Measurements from ENCODE around the gene PLEKHG1. TPM values are rescaled to one million over a fixed set of nuclear protein-coding genes. Genes with fewer than 3 reads are reported as not detected.
A peak's percentile ranks its signal among the peaks of the same experiment; 100 is the strongest.

The PLEKHG1 gene
- total and polyA plus RNA-seq, 2 of the 13 experiments (the other 11 are each of a cell fraction or from before 2014, with no cell fraction given), result 0.03 to 0.04 TPM

DNA sequence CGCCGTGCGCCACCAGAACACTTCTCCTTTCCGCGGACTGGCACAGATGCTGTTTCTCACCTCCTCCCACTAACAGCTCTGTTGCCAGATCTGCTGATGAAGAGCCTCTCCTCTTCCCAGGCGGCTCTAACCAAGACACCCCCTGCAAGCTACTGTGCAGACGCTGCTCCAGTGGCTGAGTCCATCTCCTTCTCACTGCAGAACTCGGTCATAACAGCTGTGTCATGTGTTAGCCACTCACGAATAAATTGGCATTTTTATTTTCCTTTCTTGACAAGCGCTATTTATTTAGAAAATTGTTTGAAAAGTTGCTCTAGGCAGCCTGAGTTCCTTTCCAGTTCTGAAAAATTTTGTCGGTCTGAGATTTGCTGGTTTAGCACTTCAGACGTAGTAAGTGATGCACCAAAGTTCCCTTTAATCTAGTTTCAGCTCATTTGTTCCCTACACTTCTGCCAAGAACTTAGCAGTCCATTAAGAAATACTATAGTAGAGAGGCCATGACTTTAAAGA, 12.8 kb upstream of the PLEKHG1 start (continued):
- TF ChIP-seq, protein P1, sequence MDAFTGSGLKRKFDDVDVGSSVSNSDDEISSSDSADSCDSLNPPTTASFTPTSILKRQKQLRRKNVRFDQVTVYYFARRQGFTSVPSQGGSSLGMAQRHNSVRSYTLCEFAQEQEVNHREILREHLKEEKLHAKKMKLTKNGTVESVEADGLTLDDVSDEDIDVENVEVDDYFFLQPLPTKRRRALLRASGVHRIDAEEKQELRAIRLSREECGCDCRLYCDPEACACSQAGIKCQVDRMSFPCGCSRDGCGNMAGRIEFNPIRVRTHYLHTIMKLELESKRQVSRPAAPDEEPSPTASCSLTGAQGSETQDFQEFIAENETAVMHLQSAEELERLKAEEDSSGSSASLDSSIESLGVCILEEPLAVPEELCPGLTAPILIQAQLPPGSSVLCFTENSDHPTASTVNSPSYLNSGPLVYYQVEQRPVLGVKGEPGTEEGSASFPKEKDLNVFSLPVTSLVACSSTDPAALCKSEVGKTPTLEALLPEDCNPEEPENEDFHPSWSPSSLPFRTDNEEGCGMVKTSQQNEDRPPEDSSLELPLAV (CRISPR knock-in tag; conservative IDR thresholded peaks at IDR 0.05; ENCODE audit: low read depth), result no peak
- TF ChIP-seq GTF2F1 (IDR thresholded peaks at IDR 0.05; ENCODE audit: low read length) (no peak), SIX4 (CRISPR knock-in tag; IDR thresholded peaks at IDR 0.05) (no peak), TBX2 (CRISPR knock-in tag; IDR thresholded peaks at IDR 0.05; ENCODE audit: borderline replicate concordance) (no peak), ETV5 (CRISPR knock-in tag; IDR thresholded peaks at IDR 0.05; ENCODE audit: borderline replicate concordance) (no peak)
- TF ChIP-seq, protein P2, sequence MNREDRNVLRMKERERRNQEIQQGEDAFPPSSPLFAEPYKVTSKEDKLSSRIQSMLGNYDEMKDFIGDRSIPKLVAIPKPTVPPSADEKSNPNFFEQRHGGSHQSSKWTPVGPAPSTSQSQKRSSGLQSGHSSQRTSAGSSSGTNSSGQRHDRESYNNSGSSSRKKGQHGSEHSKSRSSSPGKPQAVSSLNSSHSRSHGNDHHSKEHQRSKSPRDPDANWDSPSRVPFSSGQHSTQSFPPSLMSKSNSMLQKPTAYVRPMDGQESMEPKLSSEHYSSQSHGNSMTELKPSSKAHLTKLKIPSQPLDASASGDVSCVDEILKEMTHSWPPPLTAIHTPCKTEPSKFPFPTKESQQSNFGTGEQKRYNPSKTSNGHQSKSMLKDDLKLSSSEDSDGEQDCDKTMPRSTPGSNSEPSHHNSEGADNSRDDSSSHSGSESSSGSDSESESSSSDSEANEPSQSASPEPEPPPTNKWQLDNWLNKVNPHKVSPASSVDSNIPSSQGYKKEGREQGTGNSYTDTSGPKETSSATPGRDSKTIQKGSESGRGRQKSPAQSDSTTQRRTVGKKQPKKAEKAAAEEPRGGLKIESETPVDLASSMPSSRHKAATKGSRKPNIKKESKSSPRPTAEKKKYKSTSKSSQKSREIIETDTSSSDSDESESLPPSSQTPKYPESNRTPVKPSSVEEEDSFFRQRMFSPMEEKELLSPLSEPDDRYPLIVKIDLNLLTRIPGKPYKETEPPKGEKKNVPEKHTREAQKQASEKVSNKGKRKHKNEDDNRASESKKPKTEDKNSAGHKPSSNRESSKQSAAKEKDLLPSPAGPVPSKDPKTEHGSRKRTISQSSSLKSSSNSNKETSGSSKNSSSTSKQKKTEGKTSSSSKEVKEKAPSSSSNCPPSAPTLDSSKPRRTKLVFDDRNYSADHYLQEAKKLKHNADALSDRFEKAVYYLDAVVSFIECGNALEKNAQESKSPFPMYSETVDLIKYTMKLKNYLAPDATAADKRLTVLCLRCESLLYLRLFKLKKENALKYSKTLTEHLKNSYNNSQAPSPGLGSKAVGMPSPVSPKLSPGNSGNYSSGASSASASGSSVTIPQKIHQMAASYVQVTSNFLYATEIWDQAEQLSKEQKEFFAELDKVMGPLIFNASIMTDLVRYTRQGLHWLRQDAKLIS (CRISPR knock-in tag; IDR thresholded peaks at IDR 0.05), result no peak

DNA sequence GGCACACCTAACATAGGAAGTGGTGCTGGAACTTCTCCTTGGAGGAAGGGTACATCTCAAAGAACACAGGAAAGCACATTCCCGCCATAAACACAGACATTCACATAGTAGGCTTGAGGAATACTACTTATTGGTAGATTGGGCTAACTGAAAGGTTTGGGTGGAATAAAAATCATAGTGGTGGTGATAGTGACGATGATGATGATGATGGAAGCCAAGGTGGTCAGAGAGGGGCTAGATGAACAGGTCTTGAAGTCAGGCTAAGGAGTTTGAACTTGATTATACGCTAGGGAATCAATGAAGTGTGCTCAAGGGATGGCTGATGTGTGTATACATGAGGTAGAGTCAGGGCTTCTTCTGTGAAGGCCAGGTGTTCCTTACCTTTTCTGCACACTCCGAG, 12.0 kb upstream of the PLEKHG1 start:
- CTCF ChIA-PET (ENCODE audit: low intra/inter-chr PET ratio, low total read pairs), result no interaction called here
- POLR2A ChIA-PET, result no interaction called here

More for the DNA sequence above, 12.0 kb upstream of the PLEKHG1 start:
- no peaks in the 10 kb centered on the region for H3K9me3 ChIP-seq (ENCODE audit: low read length)
- TF ChIP-seq CREB1 (IDR thresholded peaks at IDR 0.05) (peak; percentile 53; the same call in 1 of the 2 replicates), CREB1 (CRISPR knock-in tag; IDR thresholded peaks at IDR 0.05) (no peak), HDAC6 (IDR thresholded peaks at IDR 0.05; ENCODE audit: low read depth, low read length) (no peak), CBX5 (CRISPR knock-in tag; IDR thresholded peaks at IDR 0.05; ENCODE audit: borderline replicate concordance) (no peak)
- H3K9ac ChIP-seq (ENCODE audit: insufficient read depth, low read depth, low read length), result no peak overlapping the region
- no peaks in the 10 kb centered on the region for H3K36me3 ChIP-seq (replicated peaks in 1 of 2; ENCODE audit: control insufficient read depth in 1 of 2, insufficient read depth in 2 of 2, low read length in 2 of 2)
- H3K79me2 ChIP-seq (ENCODE audit: insufficient read depth, low read length), result no peaks in the 10 kb centered on the region
- no peak overlapping the region for H3K4me2 ChIP-seq (ENCODE audit: low read depth, low read length)
- ATAC-seq, result no peak
- no TSS peak for BruUV-seq (replicated peaks)
- no peak overlapping the region for H3K4me3 ChIP-seq (replicated peaks in 1 of 3; ENCODE audit: insufficient read depth in 1 of 3, low read depth in 2 of 3, low read length in 3 of 3)
- DNase-seq (ENCODE audit: low spot score), result no peak
- 5% methylated on average over 4 of the region's 4 CpGs for WGBS (ENCODE audit: low lambda C conversion rate)
- H4K20me1 ChIP-seq (ENCODE audit: insufficient read depth, low read length), result no peaks in the 10 kb centered on the region
- H3K27ac ChIP-seq (ENCODE audit: extremely low read length, insufficient read depth, low read length), result no peak overlapping the region
- FAIRE-seq, result no peak
- intact Hi-C loops (cut with micrococcal nuclease; ENCODE audit: unreplicated experiment), result no loop called here
- in situ Hi-C loops (cut with HindIII; ENCODE audit: extremely low pct_ligation_motif_present, low pct_unique_long_range_greater_than_20kb), result no loop called here
- 0 out of 5 replicates have a peak, but pooled peaks cover 0 to 5% of the 10 kb centered on the region in 2 experiments for H3K27me3 ChIP-seq (ENCODE audit: control insufficient read depth in 1 of 2, insufficient read depth in 2 of 2, low read length in 2 of 2)
- H3K4me1 ChIP-seq (ENCODE audit: insufficient read depth, low read length), result no peaks in the 10 kb centered on the region
- H2AFZ ChIP-seq (ENCODE audit: low read length), result no peak overlapping the region

Measured in HepG2 (cell line).